Measurements from ENCODE around the gene UQCC3.
A peak's percentile ranks its signal among the peaks of the same experiment; 100 is the strongest.

The UQCC3 gene

DNA sequence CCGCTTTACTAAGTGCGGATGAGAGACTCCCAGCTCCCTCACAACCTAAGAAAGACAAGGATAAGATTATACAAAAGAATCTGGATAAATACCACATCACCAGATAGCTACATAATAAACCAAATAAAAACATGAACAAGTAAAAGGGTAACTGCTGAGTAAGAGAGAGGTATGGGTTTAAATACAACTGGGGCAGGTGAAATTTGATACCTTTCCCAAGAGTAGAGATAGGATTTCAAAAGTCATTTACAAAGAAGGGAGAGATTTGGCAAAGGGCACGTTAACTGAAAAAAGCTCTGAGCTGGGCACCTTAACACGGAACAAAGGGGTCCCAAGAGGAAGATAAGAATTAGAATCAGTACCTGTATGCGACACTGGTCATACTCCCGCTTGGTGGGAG lies 5.7 kb downstream of the UQCC3 start:
- no peaks in the 10 kb centered on the region for H4K20me1 ChIP-seq (ENCODE audit: insufficient read depth)
- no peak overlapping the region for H3K4me3 ChIP-seq (IDR thresholded peaks at IDR 0.05; ENCODE audit: insufficient read depth, low read depth, low read length)
- no peak overlapping the region for H3K4me2 ChIP-seq
- H3K27ac ChIP-seq, result no peak overlapping the region
- TF ChIP-seq CTCF (conservative IDR thresholded peaks at IDR 0.05; ENCODE audit: low read depth, low read length), result no peak
- no peaks in the 10 kb centered on the region for H3K27me3 ChIP-seq (ENCODE audit: insufficient read depth, low read depth)
- no peak overlapping the region for H2AFZ ChIP-seq (ENCODE audit: low read depth)
- peaks cover 20% of the 10 kb centered on the region for H3K79me2 ChIP-seq (ENCODE audit: insufficient read depth, low read depth)
- no peak overlapping the region for H3K9ac ChIP-seq
- H3K4me1 ChIP-seq (ENCODE audit: low read depth, poor library complexity, severe bottlenecking), result peaks cover 26% of the 10 kb centered on the region
- H3K36me3 ChIP-seq (ENCODE audit: insufficient read depth), result no peaks in the 10 kb centered on the region

- Histone ChIP-seq H3K4me1 (ENCODE audit: low read depth, poor library complexity, severe bottlenecking) (peaks cover 26% of the 10 kb centered on the region), H3K27ac (no peak overlapping the region), H3K79me2 (ENCODE audit: insufficient read depth, low read depth) (peaks cover 19% of the 10 kb centered on the region), H4K20me1 (ENCODE audit: insufficient read depth) (no peaks in the 10 kb centered on the region), H3K9ac (peak overlapping the region; percentile 64; the same call in 1 of the 2 replicates), H3K4me3 (IDR thresholded peaks at IDR 0.05; ENCODE audit: insufficient read depth, low read depth, low read length) (no peak overlapping the region), H2AFZ (ENCODE audit: low read depth) (no peak overlapping the region), H3K27me3 (ENCODE audit: insufficient read depth, low read depth) (no peaks in the 10 kb centered on the region), H3K36me3 (ENCODE audit: insufficient read depth) (no peaks in the 10 kb centered on the region), H3K4me2 (peak overlapping the region; percentile 94)
- TF ChIP-seq CTCF (conservative IDR thresholded peaks at IDR 0.05; ENCODE audit: low read depth, low read length), result no peak
Measured at GRCh38 chr11:62677714-62678113, 6.2 kb downstream of the UQCC3 start.

DNA sequence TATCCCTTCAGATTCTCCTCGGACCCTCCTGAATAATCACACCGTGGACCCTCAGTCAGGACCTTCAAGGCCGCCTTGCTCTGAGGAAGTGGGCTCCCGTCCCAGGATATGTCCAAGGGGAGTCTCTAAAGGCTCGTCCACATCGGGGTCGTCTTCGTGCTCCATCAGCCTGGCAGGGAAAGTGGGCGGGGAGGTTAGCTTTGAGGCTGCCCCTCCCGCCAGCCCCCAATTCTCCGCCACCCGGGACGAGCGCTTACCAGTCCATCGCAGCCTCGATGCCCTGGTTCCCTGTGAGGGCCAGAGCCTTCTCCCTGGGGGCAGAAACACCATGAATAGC lies 6.9 kb downstream of the UQCC3 start:
- Histone ChIP-seq H3K36me3 (ENCODE audit: insufficient read depth) (no peaks in the 10 kb centered on the region), H3K9ac (peak overlapping the region; percentile 64; the same call in 1 of the 2 replicates), H3K4me3 (IDR thresholded peaks at IDR 0.05; ENCODE audit: insufficient read depth, low read depth, low read length) (no peak overlapping the region), H3K27me3 (ENCODE audit: insufficient read depth, low read depth) (no peaks in the 10 kb centered on the region), H2AFZ (ENCODE audit: low read depth) (peak overlapping the region; percentile 95; the same call in 1 of the 2 replicates), H3K4me2 (peak overlapping the region; percentile 94), H3K79me2 (ENCODE audit: insufficient read depth, low read depth) (peaks cover 15% of the 10 kb centered on the region), H4K20me1 (ENCODE audit: insufficient read depth) (no peaks in the 10 kb centered on the region), H3K27ac (peak overlapping the region; percentile 14; the same call in 1 of the 2 replicates), H3K4me1 (ENCODE audit: low read depth, poor library complexity, severe bottlenecking) (peaks cover 22% of the 10 kb centered on the region)
- TF ChIP-seq CTCF (conservative IDR thresholded peaks at IDR 0.05; ENCODE audit: low read depth, low read length), result no peak

- no peak within 1 kb of the TSS for H3K4me3 ChIP-seq (IDR thresholded peaks at IDR 0.05; ENCODE audit: insufficient read depth, low read depth, low read length)
- peak within 1 kb of the TSS; percentile 94 for H3K4me2 ChIP-seq
- H3K36me3 ChIP-seq (ENCODE audit: insufficient read depth), result no peaks in the 10 kb centered on the region
- peak within 1 kb of the TSS; percentile 95 for H2AFZ ChIP-seq (ENCODE audit: low read depth)
- H3K4me1 ChIP-seq (ENCODE audit: low read depth, poor library complexity, severe bottlenecking), result peaks cover 22% of the 10 kb centered on the region
- H3K27me3 ChIP-seq (ENCODE audit: insufficient read depth, low read depth), result no peaks in the 10 kb centered on the region
- peak within 1 kb of the TSS; percentile 14; the same call in 1 of the 2 replicates for H3K27ac ChIP-seq
- H3K79me2 ChIP-seq (ENCODE audit: insufficient read depth, low read depth), result peaks cover 15% of the 10 kb centered on the region
- TF ChIP-seq CTCF (conservative IDR thresholded peaks at IDR 0.05; ENCODE audit: low read depth, low read length), result no peak
- H4K20me1 ChIP-seq (ENCODE audit: insufficient read depth), result no peaks in the 10 kb centered on the region
- H3K9ac ChIP-seq, result peak within 1 kb of the TSS; percentile 64; the same call in 1 of the 2 replicates
Measured at GRCh38 chr11:62678770-62679696, 7.6 kb downstream of the UQCC3 start, which contains the start of gene UBXN1. UBXN1 (minus strand) TSS chr11:62679073; CDS start chr11:62678923, 150 bp downstream.

All from KMS-11 (cell line).